G401 (cell line): ENCODE measurements around the gene OXCT1. TPM values are rescaled to one million over a fixed set of nuclear protein-coding genes. Genes with fewer than 3 reads are reported as not detected.

Experiments
- total RNA-seq: library from RNA; depleted of rRNA; stranded (reverse); fragments of >200 nt; shearing (Covaris generic); gene quantifications from 2 replicates; pipeline ENCODE4 v1.2.3, GENCODE V29; 2014; rRNA removed

Gene OXCT1
- total RNA-seq, 1 experiment from 2014 or later: 4.0 TPM

Other genes starting within 250 kb of the OXCT1 start
- 5.4 and 9.4 TPM in 2 replicates for gene RIMOC1, start 33.9 kb upstream of the OXCT1 start, total RNA-seq
- gene FBXO4, start 54.9 kb upstream of the OXCT1 start, total RNA-seq: 9.8 and 19.5 TPM in 2 replicates